ENCODE results near the gene CNOT2. TPM values are rescaled to one million over a fixed set of nuclear protein-coding genes. Genes with fewer than 3 reads are reported as not detected.
"Not testable (repeated sequence)": the region's sequence is repeated elsewhere in the genome, so short reads cannot be mapped to it uniquely, and the experiment has no call there.

CNOT2 gene
- total RNA-seq, 1 donor from 2014 or later = 172 TPM

- no peak for FAIRE-seq
- no peak for DNase-seq (ENCODE audit: low spot score in 2 of 2)
Measured at GRCh38 chr12:70292017-70292776, 49.0 kb downstream of the CNOT2 start.

DNA sequence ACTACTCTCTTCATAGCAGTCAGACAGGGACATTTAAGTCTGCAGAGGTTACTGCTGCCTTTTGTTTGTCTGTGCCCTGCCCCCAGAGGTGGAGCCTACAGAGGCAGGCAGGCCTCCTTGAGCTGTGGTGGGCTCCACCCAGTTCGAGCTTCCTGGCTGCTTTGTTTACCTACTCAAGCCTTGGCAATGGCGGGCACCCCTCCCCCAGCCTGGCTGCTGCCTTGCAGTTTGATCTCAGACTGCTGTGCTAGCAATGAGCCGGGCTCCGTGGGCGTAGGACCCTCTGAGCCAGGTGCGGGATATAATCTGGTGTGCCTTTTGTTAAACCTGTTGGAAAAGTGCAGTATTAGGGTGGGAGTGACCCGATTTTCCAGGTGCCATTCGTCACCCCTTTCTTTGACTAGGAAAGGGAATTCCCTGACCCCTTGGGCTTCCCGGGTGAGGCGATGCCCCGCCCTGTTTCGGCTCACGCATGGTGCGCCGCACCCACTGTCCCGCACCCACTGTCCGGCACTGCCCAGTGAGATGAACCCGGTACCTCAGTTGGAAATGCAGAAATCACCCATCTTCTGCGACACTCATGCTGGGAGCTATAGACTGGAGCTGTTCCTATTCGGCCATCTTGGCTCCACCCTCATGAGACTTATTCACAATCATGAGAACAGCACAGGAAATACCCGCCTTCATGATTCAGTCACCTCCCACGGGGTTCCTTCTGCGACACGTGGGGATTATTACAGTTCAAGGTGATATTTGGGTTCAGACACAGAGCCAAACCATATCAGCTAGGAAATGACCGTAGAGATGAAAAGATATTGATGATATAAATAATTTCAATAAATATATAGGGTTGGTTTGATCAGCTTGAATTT lies 61.7 kb downstream of the CNOT2 start:
- not testable (repeated sequence) for DNase-seq (ENCODE audit: low spot score in 2 of 2); FAIRE-seq

GRCh38 chr12:70305794-70306193 lies 62.6 kb downstream of the CNOT2 start:
- FAIRE-seq (no peak), DNase-seq (ENCODE audit: low spot score in 2 of 2) (no peak)

GRCh38 chr12:70306676-70307075 lies 63.4 kb downstream of the CNOT2 start:
- FAIRE-seq = no peak
- no peak for DNase-seq (ENCODE audit: low spot score in 2 of 2)

DNA sequence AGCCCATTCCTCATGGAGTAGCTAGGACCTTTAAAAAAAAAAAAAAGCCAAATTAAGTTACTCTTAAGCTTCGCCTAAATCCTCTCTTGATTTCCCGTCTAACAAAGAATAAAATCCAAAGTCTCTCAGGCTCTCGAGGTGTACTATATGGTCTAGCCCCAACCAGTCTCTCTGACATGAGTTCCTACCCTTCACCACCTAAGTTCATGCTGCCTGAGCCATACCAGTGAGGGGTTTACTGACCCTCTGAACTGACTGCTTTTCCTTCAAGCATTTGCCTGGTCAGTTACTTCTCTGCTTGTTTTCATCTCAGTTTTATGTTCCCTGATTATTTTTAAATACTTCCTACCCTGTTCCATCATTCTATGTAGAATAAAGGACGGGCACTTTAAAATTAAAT lies 64.6 kb downstream of the CNOT2 start:
- no peak for FAIRE-seq
- DNase-seq (ENCODE audit: low spot score in 2 of 2) = no peak

DNA sequence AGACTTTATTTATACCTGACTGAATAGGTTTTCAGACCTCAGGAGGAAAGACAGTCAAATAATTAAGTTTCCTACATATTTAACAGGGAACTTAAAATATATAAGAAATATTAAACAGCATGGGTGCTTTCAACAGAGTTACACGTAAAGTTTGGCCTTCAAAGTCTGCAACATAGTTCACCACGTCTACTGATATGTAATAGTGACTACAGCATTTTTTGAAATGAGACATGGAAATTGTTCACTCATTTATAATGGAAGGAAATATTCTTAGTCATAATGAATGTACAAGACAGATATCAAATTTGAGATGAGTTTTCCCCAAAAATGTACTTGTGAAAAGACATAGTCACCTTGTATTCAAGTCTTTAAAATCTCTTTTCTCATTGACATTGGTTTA lies 66.1 kb downstream of the CNOT2 start:
- FAIRE-seq = no peak
- DNase-seq (ENCODE audit: low spot score in 2 of 2) = no peak

GRCh38 chr12:70314145-70314544 lies 70.9 kb downstream of the CNOT2 start:
- FAIRE-seq = no peak

DNA sequence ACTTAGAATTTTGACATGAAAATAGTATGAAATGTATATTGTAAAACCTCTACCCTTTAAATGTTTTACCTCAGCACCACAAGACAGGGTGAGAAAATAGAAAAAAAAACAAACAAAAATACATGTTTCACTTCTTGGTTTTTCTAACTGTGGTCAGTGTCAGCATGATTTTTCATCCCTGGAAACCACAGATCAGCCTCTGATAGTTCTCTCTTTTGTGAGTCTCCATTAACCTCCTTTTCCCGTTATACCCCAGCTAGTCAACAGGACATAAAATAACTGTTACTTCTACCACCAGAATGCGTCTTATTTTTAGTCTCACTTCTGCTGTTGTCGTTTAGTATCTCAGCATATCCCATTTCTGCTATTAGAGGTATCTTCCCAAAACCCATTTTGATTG lies 74.5 kb downstream of the CNOT2 start:
- FAIRE-seq = no peak
- DNase-seq (ENCODE audit: low spot score in 2 of 2) = no peak

More at GRCh38 chr12:70314145-70314544, 70.9 kb downstream of the CNOT2 start:
- DNase-seq (ENCODE audit: low spot score in 2 of 2) = no peak

DNA sequence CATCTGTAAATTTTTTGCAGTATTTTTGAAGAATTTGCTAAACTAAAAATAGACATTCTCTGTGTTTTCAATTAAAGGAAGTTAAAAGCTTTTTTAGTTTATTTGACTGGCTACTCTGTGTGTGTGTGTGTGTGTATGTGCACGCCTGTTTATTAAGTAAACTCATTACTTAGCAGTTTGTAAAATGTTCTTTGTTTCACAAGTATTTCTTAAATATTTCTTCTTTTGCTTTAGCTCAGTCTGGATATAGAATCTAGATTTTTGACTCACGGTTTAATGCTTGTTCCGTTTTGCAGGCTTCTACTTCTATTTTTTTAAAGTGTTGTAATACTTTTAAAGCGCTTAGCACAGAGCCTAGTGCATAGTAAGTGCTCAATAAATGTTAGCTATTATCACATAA lies 76.4 kb downstream of the CNOT2 start:
- DNase-seq (ENCODE audit: low spot score in 2 of 2) (no peak), FAIRE-seq (no peak)

- FAIRE-seq (no peak), DNase-seq (ENCODE audit: low spot score in 2 of 2) (no peak)
Measured at GRCh38 chr12:70321191-70321590, 78.0 kb downstream of the CNOT2 start.

DNA sequence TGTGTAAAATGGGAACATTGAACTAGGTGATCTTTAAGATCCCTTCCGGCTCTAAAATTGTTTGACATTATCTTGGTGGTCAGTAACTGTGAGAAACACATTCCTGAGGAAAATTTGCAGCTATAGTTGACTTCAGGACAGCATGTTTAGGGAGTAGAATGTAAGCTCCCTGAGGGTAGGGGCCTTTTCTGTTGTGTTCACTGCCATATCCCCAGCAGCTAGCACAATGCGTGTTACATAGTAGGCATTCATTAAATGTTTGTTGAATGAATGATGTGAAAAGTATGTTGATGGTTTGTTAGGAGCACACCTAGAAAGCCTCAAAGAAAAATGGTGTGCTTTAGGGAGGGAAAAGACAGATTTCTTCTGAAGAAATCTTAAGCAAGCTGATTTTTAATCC lies 84.3 kb downstream of the CNOT2 start:
- FAIRE-seq (no peak), DNase-seq (ENCODE audit: low spot score in 2 of 2) (no peak)

DNA sequence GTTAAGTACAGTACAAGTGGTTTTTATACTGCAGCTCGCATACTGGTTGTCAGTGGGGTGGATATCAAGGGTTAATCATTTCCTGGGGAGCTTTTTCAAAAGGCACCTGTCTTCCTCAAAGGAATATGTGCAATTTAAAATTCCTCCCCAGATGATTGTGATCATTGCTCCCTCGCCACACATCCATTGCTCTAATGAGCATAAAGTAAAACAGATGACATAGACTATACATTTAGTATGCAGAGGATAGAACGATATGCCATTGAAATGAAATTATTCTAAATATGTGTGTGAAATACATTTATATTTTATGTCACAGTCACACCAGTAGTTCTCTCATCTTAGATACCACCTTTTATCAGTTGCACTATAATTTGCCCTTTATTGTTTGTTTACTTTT lies 86.5 kb downstream of the CNOT2 start:
- FAIRE-seq = no peak

GRCh38 chr12:70330158-70330557 lies 86.9 kb downstream of the CNOT2 start:
- FAIRE-seq (no peak), DNase-seq (ENCODE audit: low spot score in 2 of 2) (no peak)

More for the DNA sequence above, 86.5 kb downstream of the CNOT2 start:
- DNase-seq (ENCODE audit: low spot score in 2 of 2) = no peak

- DNase-seq (ENCODE audit: low spot score in 2 of 2) (no peak), FAIRE-seq (no peak)
Measured at GRCh38 chr12:70332236-70332635, 89.0 kb downstream of the CNOT2 start.

DNA sequence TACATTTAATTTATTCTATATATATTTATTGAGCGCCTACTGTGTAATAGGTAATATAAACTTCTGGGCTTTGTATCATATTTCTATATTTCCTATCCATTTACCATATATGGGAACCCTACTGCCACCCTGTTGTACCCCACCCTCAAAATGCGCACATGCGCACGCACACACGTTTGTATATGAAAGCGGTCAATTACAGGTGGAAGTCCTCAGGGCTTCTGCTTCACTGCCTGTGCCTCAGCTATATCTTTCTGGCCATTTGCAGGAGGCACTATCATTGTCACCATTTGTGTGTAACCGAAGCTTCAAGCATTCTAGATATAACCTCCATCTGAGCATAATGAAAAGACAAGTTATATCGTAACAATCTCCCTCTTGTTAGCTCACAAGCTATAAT lies 91.5 kb downstream of the CNOT2 start:
- DNase-seq (ENCODE audit: low spot score in 2 of 2) = no peak
- no peak for FAIRE-seq

DNA sequence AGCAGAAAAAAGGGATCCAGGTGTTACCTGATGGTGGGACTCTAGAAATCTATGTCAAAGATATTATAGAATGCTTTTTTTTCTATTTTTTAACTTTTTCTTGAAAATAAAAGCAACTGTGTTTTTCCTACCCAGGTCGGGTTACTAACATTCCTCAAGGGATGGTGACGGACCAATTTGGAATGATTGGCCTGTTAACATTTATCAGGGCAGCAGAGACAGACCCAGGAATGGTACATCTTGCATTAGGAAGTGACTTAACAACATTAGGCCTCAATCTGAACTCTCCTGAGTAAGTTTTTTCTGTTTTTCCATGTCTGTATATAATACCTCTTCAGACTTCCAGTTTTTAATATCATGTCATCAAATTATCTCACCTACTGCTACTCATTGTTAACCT lies 95.3 kb downstream of the CNOT2 start:
- no peak for DNase-seq (ENCODE audit: low spot score in 2 of 2)
- FAIRE-seq = no peak

DNA sequence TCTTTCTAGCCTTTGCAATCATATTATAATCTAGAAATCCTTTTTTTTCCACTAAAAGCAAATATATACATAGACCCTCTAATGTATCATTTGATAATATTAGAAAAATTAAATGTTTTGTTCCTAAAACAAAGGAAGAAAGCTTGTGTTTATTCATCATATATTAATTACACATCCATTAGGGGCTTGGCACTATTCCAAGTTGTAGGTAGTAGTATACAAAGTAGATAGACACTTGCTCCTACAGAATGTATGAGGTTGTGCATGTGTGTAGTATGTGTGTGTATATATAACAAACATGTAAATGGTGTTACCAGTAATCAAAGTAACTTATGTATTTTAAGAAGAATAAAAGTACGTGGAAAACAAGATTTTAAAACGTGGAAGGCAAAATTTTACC lies 107.8 kb downstream of the CNOT2 start:
- no peak for DNase-seq (ENCODE audit: low spot score in 2 of 2)

DNA sequence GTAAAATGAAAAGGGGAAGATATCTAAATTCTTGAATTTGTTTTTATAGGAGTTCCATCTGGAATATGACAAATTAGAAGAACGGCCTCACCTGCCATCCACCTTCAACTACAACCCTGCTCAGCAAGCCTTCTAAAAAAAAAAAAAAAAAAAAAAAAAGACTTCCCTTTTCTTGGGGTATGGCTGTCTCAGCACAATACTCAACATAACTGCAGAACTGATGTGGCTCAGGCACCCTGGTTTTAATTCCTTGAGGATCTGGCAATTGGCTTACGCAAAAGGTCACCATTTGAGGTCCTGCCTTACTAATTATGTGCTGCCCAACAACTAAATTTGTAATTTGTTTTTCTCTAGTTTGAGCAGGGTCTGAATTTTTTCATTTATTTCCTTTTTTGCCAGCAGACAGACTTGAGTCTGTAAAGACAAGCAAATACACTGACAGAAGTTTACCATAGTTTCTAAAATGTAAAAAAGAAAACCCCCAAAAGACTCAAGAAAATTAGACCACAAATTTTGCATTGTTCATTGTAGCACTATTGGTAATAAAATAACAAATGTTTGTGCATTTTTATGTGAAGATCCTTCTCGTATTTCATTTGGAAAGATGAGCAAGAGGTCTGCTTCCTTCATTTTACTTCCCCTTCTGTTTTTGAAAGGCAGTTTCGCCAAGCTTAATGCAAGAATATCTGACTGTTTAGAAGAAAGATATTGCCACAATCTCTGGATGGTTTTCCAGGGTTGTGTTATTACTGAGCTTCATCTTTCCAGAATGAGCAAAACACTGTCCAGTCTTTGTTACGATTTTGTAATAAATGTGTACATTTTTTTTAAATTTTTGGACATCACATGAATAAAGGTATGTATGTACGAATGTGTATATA lies 110.8 kb downstream of the CNOT2 start:
- FAIRE-seq = no peak
- no peak for DNase-seq (ENCODE audit: low spot score in 2 of 2)

More for the DNA sequence above, 107.8 kb downstream of the CNOT2 start:
- FAIRE-seq = no peak

DNA sequence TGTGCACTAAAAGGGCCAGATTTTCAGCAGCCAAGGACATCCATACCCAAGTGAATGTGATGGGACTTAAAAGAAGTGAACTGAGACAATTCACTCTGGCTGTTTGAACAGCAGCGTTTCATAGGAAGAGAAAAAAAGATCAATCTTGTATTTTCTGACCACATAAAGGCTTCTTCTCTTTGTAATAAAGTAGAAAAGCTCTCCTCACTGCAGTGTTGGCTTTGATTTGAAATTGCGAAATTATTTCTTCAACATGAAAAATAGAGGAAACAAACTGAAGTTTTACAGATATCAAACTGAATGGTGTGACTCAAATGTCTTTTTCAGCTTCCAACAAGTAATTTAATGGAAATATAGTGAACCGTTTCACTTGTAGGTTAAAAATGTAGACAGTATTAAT lies 111.6 kb downstream of the CNOT2 start:
- DNase-seq (ENCODE audit: low spot score in 2 of 2) (no peak), FAIRE-seq (no peak)

DNA sequence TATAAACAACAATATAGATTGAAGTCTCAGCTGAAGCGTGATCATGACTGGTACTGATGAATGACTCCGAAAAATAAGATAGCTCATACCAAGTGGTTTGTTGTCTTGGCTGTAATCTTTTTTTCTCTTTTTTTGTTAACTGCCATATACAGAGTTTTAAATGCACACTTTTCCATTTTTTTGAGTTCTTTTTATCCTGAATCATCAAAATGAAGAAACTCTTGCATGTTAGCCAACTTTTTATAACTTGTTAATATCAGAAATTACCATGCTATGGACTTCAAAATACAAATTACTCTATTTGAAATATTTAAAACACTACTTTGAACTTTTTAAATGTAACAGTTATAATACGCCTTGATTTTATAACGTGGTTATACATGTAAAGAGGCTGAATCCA lies 112.7 kb downstream of the CNOT2 start:
- FAIRE-seq (no peak), DNase-seq (ENCODE audit: low spot score in 2 of 2) (no peak)

Measured in frontal cortex (tissue), 4 donors.